GM12892 (cell line): ENCODE results near the gene RPL39L.

Source experiments
- POLR2A ChIP-seq: IDR thresholded peaks from 2 replicates; pipeline ENCODE4 v1.6.1; 2011; ENCODE audit warnings: low read depth, low read length, control low read depth
- POLR2AphosphoS5 ChIP-seq: IDR thresholded peaks from 2 replicates; pipeline ENCODE4 v1.6.1; 2011; ENCODE audit warnings: low read depth, low read length, control low read depth
- TAF1 ChIP-seq: IDR thresholded peaks from 2 replicates; pipeline ENCODE4 v1.6.1; 2011; ENCODE audit warnings: low read depth, mild to moderate bottlenecking, control low read depth, low read length, borderline replicate concordance

- no peak for TF ChIP-seq POLR2A
- no peak for TF ChIP-seq POLR2AphosphoS5
- TF ChIP-seq TAF1: no peak
Measured at GRCh38 chr3:187088701-187089100, 50.6 kb downstream of the RPL39L start.
